HG03025 (cell line): ENCODE measurements around the gene DGKI.

Experiments used
- ATAC-seq: cut with Tn5 transposase; IDR thresholded peaks from one replicate; pipeline ENCODE4 v1.9.1; 2021; ENCODE audit warnings: mild to moderate bottlenecking, moderate library complexity; ENCODE audit not compliant: unreplicated experiment, low FRiP score

The DGKI gene

GRCh38 chr7:137873524-137873923 lies 26.8 kb upstream of the DGKI start:
- no peak for ATAC-seq

- no peak for ATAC-seq
These were observed 24.6 kb upstream of the DGKI start for GRCh38 chr7:137871170-137871915.

DNA sequence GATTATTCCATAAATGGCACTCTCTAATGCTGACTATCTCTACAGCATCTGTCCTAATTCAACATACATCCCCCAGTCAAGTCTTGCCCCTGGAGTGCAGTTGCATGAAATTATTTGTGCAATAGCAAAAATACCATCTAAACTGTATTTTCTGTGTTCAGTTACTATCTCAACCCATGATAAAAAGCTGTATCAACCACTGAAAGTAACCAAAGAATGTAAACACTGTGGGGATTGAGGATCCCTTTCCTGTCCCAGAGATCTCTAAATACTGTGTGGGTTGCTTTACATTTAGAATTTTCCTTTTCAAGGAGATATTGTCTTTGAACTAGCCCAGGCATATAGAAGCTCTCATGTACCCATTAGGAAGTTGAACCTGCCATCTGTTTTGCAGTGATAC lies 23.9 kb upstream of the DGKI start:
- no peak for ATAC-seq

DNA sequence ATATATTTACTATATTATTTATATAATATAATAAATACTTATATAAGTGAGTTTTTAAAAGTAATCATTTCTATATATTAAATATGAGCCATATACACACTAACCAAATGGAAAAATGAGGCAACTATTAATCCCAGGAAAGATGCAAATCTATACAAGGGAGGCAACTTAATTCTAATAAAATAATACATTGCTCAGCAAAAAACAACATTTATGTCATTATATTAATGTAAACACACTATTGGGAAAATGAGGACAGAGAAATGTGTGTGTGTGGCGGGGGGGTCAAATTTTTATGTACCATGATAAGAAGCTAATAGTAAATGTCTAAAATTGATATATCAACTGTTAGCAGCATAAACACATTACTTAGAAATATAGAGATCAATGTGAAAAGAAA lies 23.3 kb upstream of the DGKI start:
- no peak for ATAC-seq

DNA sequence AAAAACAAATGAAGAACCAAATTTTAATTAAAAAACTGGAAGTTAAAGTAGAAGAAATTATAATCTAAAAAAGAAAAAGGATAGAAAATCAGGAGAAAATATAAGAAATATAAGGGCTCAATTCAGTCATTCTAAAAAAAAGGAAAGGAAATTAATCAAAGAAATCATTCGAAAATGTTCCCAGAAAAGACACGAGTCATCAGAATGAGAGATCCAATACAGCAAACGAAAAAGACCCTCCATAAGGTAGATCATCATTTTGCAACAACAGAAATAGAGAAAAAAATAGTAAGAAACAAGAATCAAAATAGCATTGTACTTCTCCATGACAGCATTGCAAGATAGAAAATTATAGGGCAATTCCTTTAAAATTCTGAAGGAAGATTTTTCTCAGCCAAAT lies 22.5 kb upstream of the DGKI start:
- no peak for ATAC-seq

- ATAC-seq, result no peak
These were observed 20.5 kb upstream of the DGKI start for GRCh38 chr7:137867289-137867688.

GRCh38 chr7:137865764-137866163 lies 19.0 kb upstream of the DGKI start:
- no peak for ATAC-seq

- ATAC-seq, result no peak
These were observed 16.2 kb upstream of the DGKI start for GRCh38 chr7:137862964-137863363.

- no peak for ATAC-seq
These were observed 15.6 kb upstream of the DGKI start for GRCh38 chr7:137862358-137862757.

- no peak for ATAC-seq
These were observed 13.8 kb upstream of the DGKI start for GRCh38 chr7:137860542-137860941.

- no peak for ATAC-seq
These were observed 6.3 kb upstream of the DGKI start for GRCh38 chr7:137853053-137853452.

DNA sequence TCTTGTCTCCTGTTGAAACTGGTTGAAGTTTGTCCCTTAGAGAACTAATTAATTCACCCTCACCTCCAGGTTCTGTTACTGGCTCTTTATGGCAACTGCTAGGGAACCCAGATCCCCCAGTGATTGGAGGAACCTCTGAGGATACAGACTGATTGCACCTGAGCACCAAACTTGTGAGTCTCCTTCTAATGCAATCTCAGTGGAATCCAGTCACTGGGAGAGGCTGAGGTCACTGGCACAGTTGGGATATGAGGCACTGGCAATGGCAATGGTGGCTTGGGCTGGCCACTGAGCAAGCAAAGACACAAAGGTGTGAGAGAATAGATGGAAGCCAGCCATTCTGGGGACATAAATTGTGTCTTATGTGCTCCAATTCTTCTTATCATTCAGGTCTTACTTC lies 5.3 kb upstream of the DGKI start:
- no peak for ATAC-seq

- ATAC-seq, result no peak
These were observed 4.5 kb upstream of the DGKI start for GRCh38 chr7:137850972-137851945.

- ATAC-seq, result no peak
These were observed 3.8 kb upstream of the DGKI start for GRCh38 chr7:137850571-137850970.

DNA sequence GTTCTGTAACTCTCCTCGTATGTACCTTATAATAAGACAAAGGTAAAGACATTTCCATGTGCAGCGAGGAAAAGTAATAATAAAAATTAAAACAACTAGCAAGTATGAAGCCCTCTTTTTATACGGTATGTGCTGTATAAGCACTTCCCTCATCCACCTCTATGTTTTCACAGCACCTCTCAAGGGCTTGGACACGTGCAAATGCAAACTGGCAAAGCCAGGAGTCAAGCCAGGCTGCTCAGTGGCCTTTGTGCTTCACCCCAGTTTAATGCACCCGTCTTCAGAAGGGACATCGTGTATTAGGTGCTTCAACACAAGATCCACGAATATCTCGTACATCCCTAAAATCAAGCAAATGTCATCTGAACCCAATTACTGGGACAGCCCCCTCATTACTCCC lies 1.3 kb upstream of the DGKI start:
- no peak for ATAC-seq

DNA sequence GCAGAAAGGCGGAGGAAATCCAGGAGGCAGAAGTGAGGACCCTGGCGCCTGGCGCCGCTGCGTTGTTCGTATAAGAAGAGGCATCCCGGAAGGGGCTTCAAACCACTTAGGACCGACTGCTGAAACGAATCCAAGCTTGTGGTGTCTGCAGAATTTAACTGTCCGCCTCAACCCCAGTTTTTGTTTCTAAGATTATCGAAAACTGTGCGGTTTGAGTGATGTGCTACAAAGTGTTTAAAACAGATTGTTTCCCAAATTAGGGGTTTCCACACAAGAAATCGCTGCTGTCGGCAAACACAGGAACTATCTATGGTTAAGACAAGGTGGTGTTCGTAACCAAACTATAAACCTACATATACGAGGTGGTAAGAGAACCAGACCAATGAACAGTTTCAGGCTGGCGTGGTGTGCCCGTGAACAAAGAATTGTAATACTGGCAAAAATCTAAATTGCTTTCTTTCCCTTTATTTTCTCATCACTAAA lies 835 bp upstream of the DGKI start:
- ATAC-seq, result no peak

DNA sequence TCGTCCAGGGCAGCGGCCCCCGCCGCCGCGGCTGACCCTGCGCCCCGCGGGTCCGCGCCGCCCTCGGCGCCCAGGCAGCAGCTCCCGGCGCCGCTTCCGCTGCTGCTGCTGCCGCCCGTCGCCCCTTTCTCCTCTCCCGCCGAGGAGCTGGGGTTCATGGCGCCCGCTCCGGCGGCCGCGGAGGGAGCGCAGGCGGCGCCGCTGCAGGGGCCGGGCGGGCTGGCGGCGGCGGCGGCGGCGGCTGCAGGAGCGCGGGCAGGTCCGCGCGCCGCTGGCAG lies 286 bp downstream of the DGKI start:
- ATAC-seq, result no peak

DNA sequence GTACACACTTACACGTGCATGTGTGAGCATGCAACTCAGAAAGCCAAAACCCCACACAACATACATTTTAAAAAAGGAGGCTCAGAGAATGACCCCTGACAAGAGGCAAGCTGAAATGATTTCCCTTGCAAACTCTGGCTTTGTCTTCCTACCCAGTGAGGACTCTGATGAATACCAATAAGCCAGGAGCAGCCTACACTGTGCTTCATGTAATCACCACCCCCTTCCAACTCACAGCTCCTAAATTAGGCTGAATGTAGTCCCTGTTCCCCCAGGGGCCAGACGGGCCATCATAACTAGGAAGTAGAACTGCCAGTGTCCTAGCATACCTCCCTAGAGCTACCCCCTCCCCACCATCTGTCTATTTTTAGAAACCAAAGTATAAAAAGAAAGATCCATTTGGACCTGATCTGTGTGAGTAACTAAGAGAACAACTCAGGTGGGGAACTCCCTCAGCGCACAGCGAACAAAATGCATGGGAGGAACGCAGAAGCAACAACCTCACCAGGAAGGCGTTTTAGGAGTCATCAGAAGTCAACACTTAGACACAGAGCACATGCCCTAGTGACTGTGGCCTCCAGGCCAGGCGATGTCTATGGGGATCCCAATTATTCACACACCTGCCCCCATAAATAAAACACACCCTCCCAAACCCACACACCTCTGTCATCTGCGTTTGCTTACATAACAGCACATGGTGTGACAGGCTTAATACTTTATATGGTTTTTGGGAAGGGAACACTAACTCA lies 1.9 kb downstream of the DGKI start:
- ATAC-seq, result no peak

GRCh38 chr7:137839903-137840779 lies 6.6 kb downstream of the DGKI start:
- ATAC-seq, result no peak

- ATAC-seq, result no peak
These were observed 8.0 kb downstream of the DGKI start for GRCh38 chr7:137838706-137839315.
